Gastroesophageal sphincter (tissue), 3 donors: ENCODE results near the gene FAM47E.

Experiments
- CTCF ChIP-seq, 4 experiments: fragments of 200-600 bp in 2 of 4; fragments of 450-650 bp in 2 of 4; sonication (generic) in 1 of 4; IDR thresholded peaks; one replicate each; pipeline ENCODE4 v1.5.1; 2017 to 2019; ENCODE audit warnings: antibody characterized with exemption in 4 of 4, mild to moderate bottlenecking in 2 of 4, moderate library complexity in 2 of 4
- POLR2A ChIP-seq, 2 donors: fragments of 450-650 bp; IDR thresholded peaks; one replicate each; pipeline ENCODE4 v1.6.1; 2017; ENCODE audit warnings: antibody characterized with exemption in 2 of 2, mild to moderate bottlenecking in 2 of 2, moderate library complexity in 1 of 2

- TF ChIP-seq POLR2A (IDR thresholded peaks at IDR 0.05): no peak
- no peak for TF ChIP-seq CTCF (IDR thresholded peaks at IDR 0.05)
Observed at GRCh38 chr4:76205476-76205875, 46.0 kb upstream of the FAM47E start.
